HEK293T (cell line): ENCODE measurements around the gene RBM44.

ENCODE experiments used
- BHLHE40 ChIP-seq: fragments of 450-650 bp; IDR thresholded peaks from 2 replicates; pipeline ENCODE4 v1.6.1; 2016; ENCODE audit warnings: mild to moderate bottlenecking, moderate library complexity, borderline replicate concordance
- ELF4 ChIP-seq: fragments of 450-650 bp; IDR thresholded peaks from 2 replicates; pipeline ENCODE4 v1.6.1; 2017; ENCODE audit warnings: antibody characterized with exemption
- HDGF ChIP-seq: fragments of 450-650 bp; IDR thresholded peaks from 2 replicates; pipeline ENCODE4 v1.6.1; 2017; ENCODE audit warnings: antibody characterized with exemption, borderline replicate concordance
- NFRKB ChIP-seq: fragments of 450-650 bp; IDR thresholded peaks from 2 replicates; pipeline ENCODE4 v1.6.1; 2016; ENCODE audit warnings: mild to moderate bottlenecking, moderate library complexity
- SP1 ChIP-seq: fragments of 450-650 bp; IDR thresholded peaks from 2 replicates; pipeline ENCODE4 v1.6.1; 2017
- TARDBP ChIP-seq: fragments of 450-650 bp; IDR thresholded peaks from 2 replicates; pipeline ENCODE4 v1.6.1; 2016

GRCh38 chr2:237790353-237790752 is 8.2 kb upstream of the RBM44 start:
- TF ChIP-seq ELF4 (no peak), NFRKB (no peak), TARDBP (no peak), HDGF (no peak), BHLHE40 (no peak), SP1 (no peak)
